Panc1 (cell line): ENCODE results near the gene STMN1. TPM values are rescaled to one million over a fixed set of nuclear protein-coding genes. Genes with fewer than 3 reads are reported as not detected.

Experiments used
- ATAC-seq: fragments of 200-7000 bp; cut with Tn5 transposase; 2 replicates; pipeline ENCODE4 v1.9.1; 2020; ENCODE audit warnings: mild to moderate bottlenecking, moderate library complexity
- BruUV-seq: library from RNA; stranded (reverse); fragments of 400-500 nt; replicated peaks from 2 replicates; lab custom pipeline; 2021; lab: Mats Ljungman, UMichigan
- CTCF ChIA-PET: fragments of 300-600 bp; sonication (Branson Sonifier 250); formaldehyde crosslinking; loops from one replicate; lab custom pipeline; 2022; ENCODE audit warnings: antibody characterized with exemption; lab: Charles Lee
- POLR2A ChIA-PET: fragments of 300-600 bp; sonication (Branson Sonifier 250); formaldehyde crosslinking; loops from one replicate; lab custom pipeline; 2022; ENCODE audit warnings: antibody characterized with exemption; lab: Charles Lee
- DNase-seq: peaks from one replicate; pipeline ENCODE4 v3.0.0-alpha.2; 2010; ENCODE audit warnings: low read depth, low spot score
- H3K27ac ChIP-seq: 2 replicates; pipeline ENCODE4 v1.5.1; 2011; ENCODE audit warnings: mild to moderate bottlenecking, low read length, inconsistent platforms
- H3K27me3 ChIP-seq: fragments of 200-500 bp; sonication (Bioruptor generic); 2 replicates; pipeline ENCODE4 v1.6.0; 2014; ENCODE audit warnings: low read length, inconsistent platforms; ENCODE audit not compliant: control insufficient read depth, insufficient read depth
- H3K36me3 ChIP-seq: fragments of 200-500 bp; sonication (Bioruptor generic); 2 replicates; pipeline ENCODE4 v1.5.1; 2014; ENCODE audit warnings: inconsistent platforms, mild to moderate bottlenecking, low read length, moderate library complexity; ENCODE audit not compliant: control insufficient read depth, insufficient read depth
- H3K4me1 ChIP-seq: 2 replicates; pipeline ENCODE4 v1.5.1; 2011; ENCODE audit warnings: inconsistent platforms, mild to moderate bottlenecking, low read length, moderate library complexity; ENCODE audit not compliant: control insufficient read depth, insufficient read depth
- H3K4me3 ChIP-seq, 2 experiments: 2 replicates each; pipeline ENCODE4 v1.5.1; 2011 to 2012; ENCODE audit warnings: low read depth in 2 of 2, low read length in 2 of 2, mild to moderate bottlenecking in 2 of 2, inconsistent platforms in 1 of 2, moderate library complexity in 1 of 2
- H3K9me3 ChIP-seq: fragments of 200-500 bp; sonication (Bioruptor generic); 2 replicates; pipeline ENCODE4 v1.5.1; 2014; ENCODE audit warnings: low read depth, mild to moderate bottlenecking, inconsistent platforms, low read length, moderate library complexity; ENCODE audit not compliant: control insufficient read depth, insufficient read depth
- POLR2AphosphoS5 ChIP-seq: IDR thresholded peaks from 2 replicates; pipeline ENCODE4 v1.6.1; 2012; ENCODE audit warnings: mild to moderate bottlenecking, low read depth, low read length, moderate library complexity
- SIN3A ChIP-seq: IDR thresholded peaks from 2 replicates; pipeline ENCODE4 v1.6.1; 2012; ENCODE audit warnings: low read depth, mild to moderate bottlenecking, low read length, moderate library complexity, borderline replicate concordance; ENCODE audit not compliant: insufficient read depth
- TCF7L2 ChIP-seq: IDR thresholded peaks from 2 replicates; pipeline ENCODE4 v1.6.1; 2011; ENCODE audit warnings: mild to moderate bottlenecking, low read depth, low read length, inconsistent platforms
- in situ Hi-C: cut with HindIII; loops from 2 replicates; pipeline ENCODE4 v1.10.0; 2016; ENCODE audit warnings: low sequenced_read_pairs, low pct_unique_long_range_greater_than_20kb
- intact Hi-C: fragments of 100-400 bp; cut with micrococcal nuclease; formaldehyde crosslinking; loops from one replicate; pipeline ENCODE4 v1.10.0; 2022; ENCODE audit not compliant: unreplicated experiment
- total RNA-seq: library from RNA; stranded (reverse); gene quantifications from one replicate; pipeline ENCODE4 v1.2.1, GENCODE V29; 2021; ENCODE audit not compliant: unreplicated experiment
- TF ChIP-seq, protein P1 (sequence below), 2 experiments: IDR thresholded peaks; 2 replicates each; pipeline ENCODE4 v1.6.1; 2011 to 2012; ENCODE audit warnings: low read depth in 2 of 2, control low read depth in 1 of 2, low read length in 1 of 2, mild to moderate bottlenecking in 1 of 2, moderate library complexity in 1 of 2; ENCODE audit not compliant: insufficient read depth in 1 of 2
- TF ChIP-seq, protein P2 (sequence below): fragments of 450-650 bp; IDR thresholded peaks from 2 replicates; pipeline ENCODE4 v1.5.1; 2017; ENCODE audit warnings: mild to moderate bottlenecking

Gene STMN1
- total RNA-seq, 1 experiment from 2014 or later = 316 TPM

DNA sequence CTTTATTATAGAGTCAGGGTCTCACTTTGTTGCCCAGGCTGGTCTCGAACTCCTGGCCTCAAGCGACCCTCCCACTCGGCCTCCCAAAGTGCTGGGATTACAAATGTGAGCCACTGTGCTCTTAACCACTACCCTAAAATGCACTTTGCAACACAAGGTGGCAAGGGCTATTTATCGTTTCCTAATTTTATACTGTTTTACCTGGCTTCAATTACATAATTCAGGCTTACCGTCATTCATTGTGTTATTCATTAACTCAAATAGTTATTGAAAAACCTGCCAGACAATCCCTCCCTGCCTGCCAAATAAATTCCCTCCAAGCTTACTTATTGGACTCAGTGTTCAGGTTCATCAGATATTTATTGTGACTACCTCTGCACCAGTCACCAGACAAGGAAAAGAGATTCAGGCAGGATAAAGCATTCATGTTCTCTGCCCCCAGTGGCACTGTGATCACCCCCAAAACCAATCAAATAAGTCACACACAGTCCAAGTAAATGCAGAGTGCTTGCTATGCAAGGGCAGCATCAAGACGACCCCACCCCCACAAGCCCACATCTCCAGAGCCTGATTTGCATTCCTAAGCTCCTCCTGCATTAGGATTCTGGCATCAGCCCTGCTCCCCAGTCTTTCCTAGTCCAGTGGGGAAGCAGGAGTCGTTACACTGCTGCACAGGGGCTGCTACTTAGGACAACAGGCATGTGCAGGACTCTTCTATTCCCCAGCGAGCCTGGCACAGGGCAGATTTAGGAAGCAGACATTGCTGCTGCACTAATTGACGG is 38.8 kb downstream of the STMN1 start:
- in situ Hi-C loops = no loop called here
- CTCF ChIA-PET = no interaction called here

DNA sequence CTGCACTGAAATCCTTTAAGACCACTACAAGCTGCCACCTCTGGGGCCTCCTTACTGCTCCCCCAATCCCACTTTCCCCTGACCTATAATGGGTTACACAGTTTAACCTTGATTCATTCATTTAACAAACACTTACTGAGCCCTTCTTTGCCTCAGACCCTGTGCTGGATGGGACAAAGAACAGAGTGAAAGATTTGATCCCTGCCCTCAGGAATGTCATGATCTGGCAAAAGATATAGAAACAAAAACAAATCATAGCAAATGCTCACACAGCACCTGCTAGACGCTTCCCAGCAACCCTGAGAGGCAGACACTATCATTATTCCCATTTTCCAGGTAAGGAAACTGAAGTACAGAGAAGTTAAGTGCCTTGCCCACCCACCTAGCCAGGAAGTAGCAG is 39.9 kb downstream of the STMN1 start:
- ChIA-PET CTCF (no interaction called here), POLR2A (no interaction called here)
- TF ChIP-seq, protein P1, sequence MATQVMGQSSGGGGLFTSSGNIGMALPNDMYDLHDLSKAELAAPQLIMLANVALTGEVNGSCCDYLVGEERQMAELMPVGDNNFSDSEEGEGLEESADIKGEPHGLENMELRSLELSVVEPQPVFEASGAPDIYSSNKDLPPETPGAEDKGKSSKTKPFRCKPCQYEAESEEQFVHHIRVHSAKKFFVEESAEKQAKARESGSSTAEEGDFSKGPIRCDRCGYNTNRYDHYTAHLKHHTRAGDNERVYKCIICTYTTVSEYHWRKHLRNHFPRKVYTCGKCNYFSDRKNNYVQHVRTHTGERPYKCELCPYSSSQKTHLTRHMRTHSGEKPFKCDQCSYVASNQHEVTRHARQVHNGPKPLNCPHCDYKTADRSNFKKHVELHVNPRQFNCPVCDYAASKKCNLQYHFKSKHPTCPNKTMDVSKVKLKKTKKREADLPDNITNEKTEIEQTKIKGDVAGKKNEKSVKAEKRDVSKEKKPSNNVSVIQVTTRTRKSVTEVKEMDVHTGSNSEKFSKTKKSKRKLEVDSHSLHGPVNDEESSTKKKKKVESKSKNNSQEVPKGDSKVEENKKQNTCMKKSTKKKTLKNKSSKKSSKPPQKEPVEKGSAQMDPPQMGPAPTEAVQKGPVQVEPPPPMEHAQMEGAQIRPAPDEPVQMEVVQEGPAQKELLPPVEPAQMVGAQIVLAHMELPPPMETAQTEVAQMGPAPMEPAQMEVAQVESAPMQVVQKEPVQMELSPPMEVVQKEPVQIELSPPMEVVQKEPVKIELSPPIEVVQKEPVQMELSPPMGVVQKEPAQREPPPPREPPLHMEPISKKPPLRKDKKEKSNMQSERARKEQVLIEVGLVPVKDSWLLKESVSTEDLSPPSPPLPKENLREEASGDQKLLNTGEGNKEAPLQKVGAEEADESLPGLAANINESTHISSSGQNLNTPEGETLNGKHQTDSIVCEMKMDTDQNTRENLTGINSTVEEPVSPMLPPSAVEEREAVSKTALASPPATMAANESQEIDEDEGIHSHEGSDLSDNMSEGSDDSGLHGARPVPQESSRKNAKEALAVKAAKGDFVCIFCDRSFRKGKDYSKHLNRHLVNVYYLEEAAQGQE (IDR thresholded peaks at IDR 0.05; ENCODE audit: insufficient read depth in 1 of 2, low read depth in 2 of 2, low read length in 1 of 2) = no peak
- no peak for TF ChIP-seq POLR2AphosphoS5
- no peak for TF ChIP-seq SIN3A
- no peak for TF ChIP-seq TCF7L2
- TF ChIP-seq, protein P2, sequence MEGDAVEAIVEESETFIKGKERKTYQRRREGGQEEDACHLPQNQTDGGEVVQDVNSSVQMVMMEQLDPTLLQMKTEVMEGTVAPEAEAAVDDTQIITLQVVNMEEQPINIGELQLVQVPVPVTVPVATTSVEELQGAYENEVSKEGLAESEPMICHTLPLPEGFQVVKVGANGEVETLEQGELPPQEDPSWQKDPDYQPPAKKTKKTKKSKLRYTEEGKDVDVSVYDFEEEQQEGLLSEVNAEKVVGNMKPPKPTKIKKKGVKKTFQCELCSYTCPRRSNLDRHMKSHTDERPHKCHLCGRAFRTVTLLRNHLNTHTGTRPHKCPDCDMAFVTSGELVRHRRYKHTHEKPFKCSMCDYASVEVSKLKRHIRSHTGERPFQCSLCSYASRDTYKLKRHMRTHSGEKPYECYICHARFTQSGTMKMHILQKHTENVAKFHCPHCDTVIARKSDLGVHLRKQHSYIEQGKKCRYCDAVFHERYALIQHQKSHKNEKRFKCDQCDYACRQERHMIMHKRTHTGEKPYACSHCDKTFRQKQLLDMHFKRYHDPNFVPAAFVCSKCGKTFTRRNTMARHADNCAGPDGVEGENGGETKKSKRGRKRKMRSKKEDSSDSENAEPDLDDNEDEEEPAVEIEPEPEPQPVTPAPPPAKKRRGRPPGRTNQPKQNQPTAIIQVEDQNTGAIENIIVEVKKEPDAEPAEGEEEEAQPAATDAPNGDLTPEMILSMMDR = no peak
- no TSS peak for BruUV-seq
- Histone ChIP-seq H3K4me1 (peaks cover 10% of the 10 kb centered on the region; the same call in 1 of the 2 replicates), H3K27me3 (no peaks in the 10 kb centered on the region), H3K4me3 (no peak overlapping the region), H3K9me3 (no peaks in the 10 kb centered on the region), H3K36me3 (no peaks in the 10 kb centered on the region), H3K27ac (no peak overlapping the region)
- intact Hi-C loops = no loop called here
- no peak for DNase-seq
- no peak for ATAC-seq
- in situ Hi-C loops = no loop called here

More for the DNA sequence above, 38.8 kb downstream of the STMN1 start:
- H3K4me1 ChIP-seq = peaks cover 15% of the 10 kb centered on the region
- no peak overlapping the region for H3K4me3 ChIP-seq
- BruUV-seq = no TSS peak
- intact Hi-C loops = no loop called here
- no peaks in the 10 kb centered on the region for H3K27me3 ChIP-seq
- TF ChIP-seq TCF7L2 = no peak
- no peak for TF ChIP-seq SIN3A
- TF ChIP-seq POLR2AphosphoS5 = no peak
- H3K36me3 ChIP-seq = no peaks in the 10 kb centered on the region
- H3K9me3 ChIP-seq = no peaks in the 10 kb centered on the region
- H3K27ac ChIP-seq = no peak overlapping the region
- no peak for DNase-seq
- ATAC-seq = no peak
- POLR2A ChIA-PET = no interaction called here

DNA sequence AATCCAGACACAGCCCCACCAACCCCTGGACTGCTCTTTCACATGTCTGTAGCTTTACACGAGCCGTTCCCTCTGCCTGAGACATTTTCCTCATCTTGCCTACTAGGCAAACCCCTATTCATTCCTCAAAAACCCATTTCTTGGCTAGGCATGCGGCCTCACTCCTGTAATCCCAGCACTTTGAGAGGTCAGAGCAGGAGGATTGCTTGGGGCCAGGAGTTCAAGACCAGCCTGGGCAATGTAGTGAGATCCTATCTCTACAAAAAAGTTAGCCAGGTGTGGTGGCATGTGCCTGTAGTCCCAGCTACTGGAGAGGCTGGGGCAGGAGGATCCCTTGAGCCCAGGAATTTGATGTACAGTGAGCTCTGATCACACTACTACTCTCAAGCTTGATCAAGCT is 41.8 kb downstream of the STMN1 start:
- POLR2A ChIA-PET = interaction anchor here (0.6 kb wide), 1 partner anchor 20 kb away, joined by 3 read pairs; no protein-coding TSS in a partner anchor
- H3K4me3 ChIP-seq = no peak overlapping the region
- no peaks in the 10 kb centered on the region for H3K36me3 ChIP-seq
- in situ Hi-C loops = no loop called here
- TF ChIP-seq TCF7L2 = no peak
- TF ChIP-seq, protein P2 = no peak
- TF ChIP-seq, protein P1 (IDR thresholded peaks at IDR 0.05; ENCODE audit: insufficient read depth in 1 of 2, low read depth in 2 of 2, low read length in 1 of 2) = no peak
- no peak for TF ChIP-seq SIN3A
- TF ChIP-seq POLR2AphosphoS5 = no peak
- no peaks in the 10 kb centered on the region for H3K27me3 ChIP-seq
- no peak for ATAC-seq
- no peak for DNase-seq
- intact Hi-C loops = no loop called here
- H3K27ac ChIP-seq = no peak overlapping the region
- peaks cover 10% of the 10 kb centered on the region; the same call in 1 of the 2 replicates for H3K4me1 ChIP-seq
- no TSS peak for BruUV-seq
- CTCF ChIA-PET = interaction anchor here (0.6 kb wide), 2 partner anchors 27 to 31 kb away, joined by 3 read pairs; no protein-coding TSS in a partner anchor
- no peaks in the 10 kb centered on the region for H3K9me3 ChIP-seq
